ENCODE results near the gene INSYN2B.

INSYN2B gene

DNA sequence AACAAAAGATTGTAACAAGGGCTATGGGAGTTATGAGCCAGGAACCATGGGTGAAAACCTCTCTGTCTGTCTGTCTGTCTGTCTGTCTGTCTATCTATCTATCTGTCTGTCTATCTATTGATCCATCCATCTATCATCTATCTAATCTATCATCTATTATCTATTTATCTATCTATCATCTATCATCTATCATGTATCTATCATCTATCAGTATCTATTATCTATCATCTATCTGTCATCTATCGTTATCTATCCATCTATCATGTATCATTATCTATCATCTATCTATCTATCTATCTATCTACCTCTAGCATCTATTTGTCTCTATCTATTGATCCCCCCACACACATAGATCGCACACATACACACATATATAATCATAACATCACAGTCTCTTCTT lies 112.9 kb downstream of the INSYN2B start:
- TF ChIP-seq EZH2phosphoT487 (IDR thresholded peaks at IDR 0.05; ENCODE audit: low read length) (no peak), EZH2 (optimal IDR thresholded peaks at IDR 0.05; ENCODE audit: low read depth, low read length) (no peak)
- TF ChIP-seq, protein P1, sequence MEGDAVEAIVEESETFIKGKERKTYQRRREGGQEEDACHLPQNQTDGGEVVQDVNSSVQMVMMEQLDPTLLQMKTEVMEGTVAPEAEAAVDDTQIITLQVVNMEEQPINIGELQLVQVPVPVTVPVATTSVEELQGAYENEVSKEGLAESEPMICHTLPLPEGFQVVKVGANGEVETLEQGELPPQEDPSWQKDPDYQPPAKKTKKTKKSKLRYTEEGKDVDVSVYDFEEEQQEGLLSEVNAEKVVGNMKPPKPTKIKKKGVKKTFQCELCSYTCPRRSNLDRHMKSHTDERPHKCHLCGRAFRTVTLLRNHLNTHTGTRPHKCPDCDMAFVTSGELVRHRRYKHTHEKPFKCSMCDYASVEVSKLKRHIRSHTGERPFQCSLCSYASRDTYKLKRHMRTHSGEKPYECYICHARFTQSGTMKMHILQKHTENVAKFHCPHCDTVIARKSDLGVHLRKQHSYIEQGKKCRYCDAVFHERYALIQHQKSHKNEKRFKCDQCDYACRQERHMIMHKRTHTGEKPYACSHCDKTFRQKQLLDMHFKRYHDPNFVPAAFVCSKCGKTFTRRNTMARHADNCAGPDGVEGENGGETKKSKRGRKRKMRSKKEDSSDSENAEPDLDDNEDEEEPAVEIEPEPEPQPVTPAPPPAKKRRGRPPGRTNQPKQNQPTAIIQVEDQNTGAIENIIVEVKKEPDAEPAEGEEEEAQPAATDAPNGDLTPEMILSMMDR (IDR thresholded peaks at IDR 0.05; ENCODE audit: low read length), result no peak
- H2AFZ ChIP-seq (ENCODE audit: low read length), result no peak overlapping the region
- H3K79me2 ChIP-seq (ENCODE audit: low read length), result no peaks in the 10 kb centered on the region
- H3K27me3 ChIP-seq (replicated peaks; ENCODE audit: insufficient read depth, low read length), result no peaks in the 10 kb centered on the region
- DNase-seq, result no peak
- H3K4me2 ChIP-seq (ENCODE audit: low read depth, low read length), result no peak overlapping the region
- no peak overlapping the region for H3K9ac ChIP-seq (ENCODE audit: low read length)
- no peaks in the 10 kb centered on the region for H4K20me1 ChIP-seq (ENCODE audit: insufficient read depth, low read length)
- H3K27ac ChIP-seq (ENCODE audit: low read length), result no peak overlapping the region
- H3F3A ChIP-seq (ENCODE audit: insufficient read depth, low read length), result no peaks in the 10 kb centered on the region
- no peaks in the 10 kb centered on the region for H3K36me3 ChIP-seq (replicated peaks; ENCODE audit: insufficient read depth, low read length)
- no peaks in the 10 kb centered on the region for H3K9me2 ChIP-seq (replicated peaks; ENCODE audit: insufficient read depth, low read length)
- 0 out of 2 replicates have a peak, but pooled peaks cover 5% of the 10 kb centered on the region for H3K4me1 ChIP-seq (ENCODE audit: low read length)
- H3K4me3 ChIP-seq (ENCODE audit: low read length), result no peak overlapping the region
- H3K9me3 ChIP-seq (replicated peaks; ENCODE audit: insufficient read depth, low read length), result no peaks in the 10 kb centered on the region

DNA sequence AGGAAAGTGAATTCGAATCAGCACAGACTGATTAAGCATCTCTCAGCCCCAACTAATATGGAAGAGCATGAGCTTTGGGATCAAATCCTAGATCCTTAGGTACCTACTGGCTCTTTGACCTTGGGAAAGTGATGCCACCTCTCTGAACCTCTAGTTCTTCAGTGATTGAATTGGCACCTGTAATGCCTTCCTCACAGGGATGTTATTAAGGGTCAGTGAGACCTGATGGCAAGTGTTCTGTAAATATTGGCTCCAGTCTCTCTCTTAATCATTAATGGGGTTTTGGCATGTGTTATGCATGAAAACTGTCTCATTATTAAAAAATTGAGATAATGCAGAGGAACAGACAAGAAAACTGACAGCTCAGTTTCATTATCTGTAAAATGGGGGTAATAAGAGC lies 115.8 kb downstream of the INSYN2B start:
- H3F3A ChIP-seq (ENCODE audit: insufficient read depth, low read length), result no peaks in the 10 kb centered on the region
- no peak overlapping the region for H3K4me3 ChIP-seq (ENCODE audit: low read length)
- H2AFZ ChIP-seq (ENCODE audit: low read length), result no peak overlapping the region
- H3K27me3 ChIP-seq (replicated peaks; ENCODE audit: insufficient read depth, low read length), result no peaks in the 10 kb centered on the region
- H4K20me1 ChIP-seq (ENCODE audit: insufficient read depth, low read length), result no peaks in the 10 kb centered on the region
- no peaks in the 10 kb centered on the region for H3K36me3 ChIP-seq (replicated peaks; ENCODE audit: insufficient read depth, low read length)
- no peak overlapping the region for H3K27ac ChIP-seq (ENCODE audit: low read length)
- no peaks in the 10 kb centered on the region for H3K9me2 ChIP-seq (replicated peaks; ENCODE audit: insufficient read depth, low read length)
- no peak overlapping the region for H3K4me2 ChIP-seq (ENCODE audit: low read depth, low read length)
- H3K9ac ChIP-seq (ENCODE audit: low read length), result no peak overlapping the region
- no peak for DNase-seq
- H3K79me2 ChIP-seq (ENCODE audit: low read length), result no peaks in the 10 kb centered on the region
- 0 out of 2 replicates have a peak, but pooled peaks cover 5% of the 10 kb centered on the region for H3K4me1 ChIP-seq (ENCODE audit: low read length)
- H3K9me3 ChIP-seq (replicated peaks; ENCODE audit: insufficient read depth, low read length), result no peaks in the 10 kb centered on the region
- TF ChIP-seq EZH2 (optimal IDR thresholded peaks at IDR 0.05; ENCODE audit: low read depth, low read length), result no peak
- TF ChIP-seq, protein P1 (IDR thresholded peaks at IDR 0.05; ENCODE audit: low read length), result no peak
- TF ChIP-seq EZH2phosphoT487 (IDR thresholded peaks at IDR 0.05; ENCODE audit: low read length), result no peak

GRCh38 chr5:169862391-169862811 lies 117.9 kb downstream of the INSYN2B start:
- no peaks in the 10 kb centered on the region for H3K79me2 ChIP-seq (ENCODE audit: low read length)
- H3K9ac ChIP-seq (ENCODE audit: low read length), result no peak overlapping the region
- H3K4me1 ChIP-seq (ENCODE audit: low read length), result 0 out of 2 replicates have a peak, but pooled peaks cover 5% of the 10 kb centered on the region
- H3F3A ChIP-seq (ENCODE audit: insufficient read depth, low read length), result no peaks in the 10 kb centered on the region
- no peaks in the 10 kb centered on the region for H3K27me3 ChIP-seq (replicated peaks; ENCODE audit: insufficient read depth, low read length)
- no peaks in the 10 kb centered on the region for H3K9me3 ChIP-seq (replicated peaks; ENCODE audit: insufficient read depth, low read length)
- TF ChIP-seq, protein P1 (IDR thresholded peaks at IDR 0.05; ENCODE audit: low read length), result no peak
- no peak for TF ChIP-seq EZH2phosphoT487 (IDR thresholded peaks at IDR 0.05; ENCODE audit: low read length)
- TF ChIP-seq EZH2 (optimal IDR thresholded peaks at IDR 0.05; ENCODE audit: low read depth, low read length), result no peak
- H2AFZ ChIP-seq (ENCODE audit: low read length), result no peak overlapping the region
- DNase-seq, result no peak
- H3K9me2 ChIP-seq (replicated peaks; ENCODE audit: insufficient read depth, low read length), result no peaks in the 10 kb centered on the region
- H3K27ac ChIP-seq (ENCODE audit: low read length), result no peak overlapping the region
- no peak overlapping the region for H3K4me2 ChIP-seq (ENCODE audit: low read depth, low read length)
- H3K36me3 ChIP-seq (replicated peaks; ENCODE audit: insufficient read depth, low read length), result no peaks in the 10 kb centered on the region
- no peaks in the 10 kb centered on the region for H4K20me1 ChIP-seq (ENCODE audit: insufficient read depth, low read length)
- no peak overlapping the region for H3K4me3 ChIP-seq (ENCODE audit: low read length)
